Astrocyte (in vitro differentiated cells and primary cell): Measurements from ENCODE around the gene LAMB4. TPM values are rescaled to one million over a fixed set of nuclear protein-coding genes. Genes with fewer than 3 reads are reported as not detected.

Source experiments
- DNase-seq: peaks from one replicate; pipeline ENCODE4 v3.0.0-alpha.2; 2010; ENCODE audit warnings: low read depth
- FAIRE-seq: peaks from 2 replicates; lab custom pipeline; 2011; peaks lifted over from hg19 to GRCh38; lab: Jason Lieb, UNC
- H2AFZ ChIP-seq: 2 replicates; pipeline ENCODE4 v1.6.0; 2012; ENCODE audit warnings: low read depth, low read length, inconsistent platforms
- H3K27ac ChIP-seq: 2 replicates; pipeline ENCODE4 v1.5.1; 2011; ENCODE audit warnings: low read depth, low read length, inconsistent platforms
- H3K27me3 ChIP-seq: 2 replicates; pipeline ENCODE4 v1.6.0; 2011; ENCODE audit warnings: low read length, inconsistent platforms; ENCODE audit not compliant: insufficient read depth
- H3K36me3 ChIP-seq: 2 replicates; pipeline ENCODE4 v1.5.1; 2011; ENCODE audit warnings: low read length, inconsistent platforms; ENCODE audit not compliant: insufficient read depth
- H3K4me1 ChIP-seq: 2 replicates; pipeline ENCODE4 v1.5.1; 2011; ENCODE audit warnings: low read length, inconsistent platforms; ENCODE audit not compliant: insufficient read depth
- H3K4me2 ChIP-seq: 2 replicates; pipeline ENCODE4 v1.6.0; 2012; ENCODE audit warnings: low read length, inconsistent platforms
- H3K4me3 ChIP-seq: 2 replicates; pipeline ENCODE4 v1.5.1; 2011; ENCODE audit warnings: low read depth, mild to moderate bottlenecking, low read length, inconsistent platforms; ENCODE audit not compliant: insufficient read depth
- H3K79me2 ChIP-seq: 2 replicates; pipeline ENCODE4 v1.6.0; 2012; ENCODE audit warnings: mild to moderate bottlenecking, low read length, inconsistent platforms; ENCODE audit not compliant: insufficient read depth
- H3K9ac ChIP-seq: 2 replicates; pipeline ENCODE4 v1.6.0; 2012; ENCODE audit warnings: mild to moderate bottlenecking, low read length, inconsistent platforms
- H3K9me3 ChIP-seq: 2 replicates; pipeline ENCODE4 v1.5.1; 2012; ENCODE audit warnings: low read depth, mild to moderate bottlenecking, low read length, inconsistent platforms; ENCODE audit not compliant: insufficient read depth
- H4K20me1 ChIP-seq: 2 replicates; pipeline ENCODE4 v1.6.0; 2012; ENCODE audit warnings: low read length, inconsistent platforms; ENCODE audit not compliant: insufficient read depth
- H3K27ac Mint-ChIP-seq: one replicate; pipeline ENCODE4 v1.8.0; 2021; ENCODE audit warnings: mild to moderate bottlenecking, mixed read lengths; ENCODE audit not compliant: unreplicated experiment
- H3K27me3 Mint-ChIP-seq: one replicate; pipeline ENCODE4 v1.8.0; 2021; ENCODE audit warnings: low read depth, mixed read lengths; ENCODE audit not compliant: unreplicated experiment
- H3K36me3 Mint-ChIP-seq: one replicate; pipeline ENCODE4 v1.8.0; 2021; ENCODE audit warnings: low read depth, mixed read lengths; ENCODE audit not compliant: unreplicated experiment
- H3K4me1 Mint-ChIP-seq: one replicate; pipeline ENCODE4 v1.8.0; 2021; ENCODE audit warnings: low read depth, mixed read lengths; ENCODE audit not compliant: unreplicated experiment
- H3K4me3 Mint-ChIP-seq: one replicate; pipeline ENCODE4 v1.8.0; 2021; ENCODE audit warnings: mild to moderate bottlenecking, moderate library complexity, mixed read lengths; ENCODE audit not compliant: unreplicated experiment
- H3K9me3 Mint-ChIP-seq: one replicate; pipeline ENCODE4 v1.8.0; 2021; ENCODE audit warnings: mild to moderate bottlenecking, mixed read lengths; ENCODE audit not compliant: unreplicated experiment
- EZH2 ChIP-seq: IDR thresholded peaks from 2 replicates; pipeline ENCODE4 v1.6.1; 2012; ENCODE audit warnings: mild to moderate bottlenecking, low read length, inconsistent platforms; ENCODE audit not compliant: insufficient read depth
- total RNA-seq: library from RNA; stranded (reverse); gene quantifications from 2 replicates; pipeline ENCODE4 v1.2.1, GENCODE V29; 2021
- TF ChIP-seq, protein P1 (sequence below): IDR thresholded peaks from 2 replicates; pipeline ENCODE4 v1.5.1; 2011; ENCODE audit warnings: low read depth, mild to moderate bottlenecking, inconsistent platforms, low read length, moderate library complexity; ENCODE audit not compliant: insufficient read depth

Gene LAMB4
- total RNA-seq, 1 donor from 2014 or later = 0.16 TPM

DNA sequence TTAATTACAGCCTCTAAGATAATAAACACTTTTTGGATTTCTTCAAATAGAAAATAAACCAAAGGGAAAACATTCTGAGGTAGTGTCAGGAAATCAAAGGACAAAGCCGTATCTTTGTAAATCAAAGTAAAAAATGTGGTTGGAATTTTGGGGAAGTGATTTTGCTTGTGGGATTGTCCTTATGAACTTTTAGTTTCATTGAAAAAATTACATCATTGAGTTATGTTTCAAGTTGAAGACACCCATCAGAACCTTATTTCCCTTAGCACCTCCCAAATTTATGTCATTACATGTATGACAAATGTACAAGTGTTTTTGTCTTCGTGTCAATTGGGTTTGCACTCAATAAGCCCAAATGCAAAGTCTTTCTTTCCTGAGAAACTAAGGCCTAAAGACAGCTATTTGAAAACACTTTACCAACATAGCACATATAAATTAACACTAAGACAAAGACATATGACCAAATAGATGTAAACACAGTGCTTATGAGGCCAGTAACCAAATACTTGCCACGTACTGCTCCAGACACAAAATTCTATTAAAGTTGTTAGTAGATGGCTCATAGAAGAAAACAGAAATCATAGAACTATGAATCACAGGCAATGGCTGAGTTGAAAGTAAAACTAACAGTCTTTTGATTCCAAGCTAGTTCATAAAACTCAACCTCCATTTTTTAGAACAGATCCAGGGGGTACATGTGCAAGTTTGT is 26.9 kb upstream of the LAMB4 start:
- H3K9ac ChIP-seq = no peak overlapping the region

DNA sequence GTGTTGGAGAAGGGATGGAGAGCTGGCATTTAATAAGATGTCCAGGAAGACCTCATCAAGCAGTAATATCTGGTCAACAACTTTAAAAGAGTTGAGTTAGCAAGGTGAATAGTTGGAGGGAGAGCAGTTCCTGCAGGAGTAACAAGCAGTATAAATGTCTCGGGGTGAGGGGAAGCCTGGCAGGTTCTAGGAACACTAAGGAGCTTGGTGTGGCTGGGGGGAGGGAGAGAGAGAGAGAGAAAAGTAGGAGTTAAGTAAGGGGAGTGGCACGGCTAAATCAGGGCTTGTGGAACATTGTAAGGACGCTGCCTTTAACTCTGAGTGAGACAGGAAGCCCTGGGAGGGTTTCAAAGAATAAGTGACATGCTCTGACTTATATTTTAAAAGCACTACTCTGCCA is 22.0 kb upstream of the LAMB4 start:
- Histone ChIP-seq H3K79me2 (no peaks in the 10 kb centered on the region), H3K9me3 (no peaks in the 10 kb centered on the region), H3K4me1 (no peaks in the 10 kb centered on the region), H3K36me3 (no peaks in the 10 kb centered on the region), H3K9ac (no peak overlapping the region), H3K4me2 (no peak overlapping the region), H2AFZ (no peak overlapping the region), H3K27ac (no peak overlapping the region), H3K4me3 (no peak overlapping the region), H3K27me3 (no peaks in the 10 kb centered on the region), H4K20me1 (no peaks in the 10 kb centered on the region)
- H3K9me3 Mint-ChIP-seq = no peaks in the 10 kb centered on the region
- no peak overlapping the region for H3K4me3 Mint-ChIP-seq
- H3K27ac Mint-ChIP-seq = no peak overlapping the region
- no peaks in the 10 kb centered on the region for H3K27me3 Mint-ChIP-seq
- peaks cover 9% of the 10 kb centered on the region for H3K4me1 Mint-ChIP-seq
- no peak for DNase-seq
- TF ChIP-seq, protein P1, sequence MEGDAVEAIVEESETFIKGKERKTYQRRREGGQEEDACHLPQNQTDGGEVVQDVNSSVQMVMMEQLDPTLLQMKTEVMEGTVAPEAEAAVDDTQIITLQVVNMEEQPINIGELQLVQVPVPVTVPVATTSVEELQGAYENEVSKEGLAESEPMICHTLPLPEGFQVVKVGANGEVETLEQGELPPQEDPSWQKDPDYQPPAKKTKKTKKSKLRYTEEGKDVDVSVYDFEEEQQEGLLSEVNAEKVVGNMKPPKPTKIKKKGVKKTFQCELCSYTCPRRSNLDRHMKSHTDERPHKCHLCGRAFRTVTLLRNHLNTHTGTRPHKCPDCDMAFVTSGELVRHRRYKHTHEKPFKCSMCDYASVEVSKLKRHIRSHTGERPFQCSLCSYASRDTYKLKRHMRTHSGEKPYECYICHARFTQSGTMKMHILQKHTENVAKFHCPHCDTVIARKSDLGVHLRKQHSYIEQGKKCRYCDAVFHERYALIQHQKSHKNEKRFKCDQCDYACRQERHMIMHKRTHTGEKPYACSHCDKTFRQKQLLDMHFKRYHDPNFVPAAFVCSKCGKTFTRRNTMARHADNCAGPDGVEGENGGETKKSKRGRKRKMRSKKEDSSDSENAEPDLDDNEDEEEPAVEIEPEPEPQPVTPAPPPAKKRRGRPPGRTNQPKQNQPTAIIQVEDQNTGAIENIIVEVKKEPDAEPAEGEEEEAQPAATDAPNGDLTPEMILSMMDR = no peak
- no peak for TF ChIP-seq EZH2
- H3K36me3 Mint-ChIP-seq = no peaks in the 10 kb centered on the region
- FAIRE-seq = no peak

More for the DNA sequence above, 26.9 kb upstream of the LAMB4 start:
- no peaks in the 10 kb centered on the region for H3K9me3 ChIP-seq
- H3K4me2 ChIP-seq = no peak overlapping the region
- DNase-seq (no peak), FAIRE-seq (no peak)
- Mint-ChIP-seq H3K27ac (no peak overlapping the region), H3K9me3 (no peaks in the 10 kb centered on the region), H3K36me3 (no peaks in the 10 kb centered on the region), H3K4me3 (no peak overlapping the region), H3K4me1 (peaks cover 2% of the 10 kb centered on the region), H3K27me3 (no peaks in the 10 kb centered on the region)
- no peaks in the 10 kb centered on the region for H3K27me3 ChIP-seq
- H3K4me1 ChIP-seq = no peaks in the 10 kb centered on the region
- no peak for TF ChIP-seq EZH2
- TF ChIP-seq, protein P1 = no peak
- no peak overlapping the region for H3K4me3 ChIP-seq
- H3K27ac ChIP-seq = no peak overlapping the region
- H3K36me3 ChIP-seq = no peaks in the 10 kb centered on the region
- H4K20me1 ChIP-seq = no peaks in the 10 kb centered on the region
- H2AFZ ChIP-seq = no peak overlapping the region
- no peaks in the 10 kb centered on the region for H3K79me2 ChIP-seq

DNA sequence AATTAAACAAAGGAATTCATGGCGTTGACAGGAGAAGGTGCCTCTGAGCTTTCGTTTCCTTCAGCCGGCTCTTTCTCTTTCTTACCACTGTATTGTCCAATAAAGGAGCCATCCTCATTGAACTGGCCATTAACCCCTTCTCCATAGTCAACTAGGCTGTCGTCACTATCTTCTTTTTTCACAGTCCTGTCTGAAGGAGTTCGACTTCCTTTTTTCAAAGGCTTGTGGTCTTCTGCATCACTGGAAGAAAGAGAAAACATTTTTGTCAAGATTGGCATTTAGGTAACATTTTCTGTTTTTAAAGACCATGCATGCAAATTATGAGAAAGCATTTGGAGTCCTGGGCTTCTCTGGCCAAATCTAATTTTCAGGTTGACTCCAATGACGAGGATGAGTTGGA is 19.7 kb upstream of the LAMB4 start:
- Mint-ChIP-seq H3K36me3 (no peaks in the 10 kb centered on the region), H3K27ac (no peak overlapping the region), H3K27me3 (no peaks in the 10 kb centered on the region), H3K9me3 (no peaks in the 10 kb centered on the region), H3K4me1 (peaks cover 9% of the 10 kb centered on the region), H3K4me3 (no peak overlapping the region)
- Histone ChIP-seq H3K9me3 (no peaks in the 10 kb centered on the region), H3K27me3 (no peaks in the 10 kb centered on the region), H3K4me3 (no peak overlapping the region), H3K36me3 (no peaks in the 10 kb centered on the region), H3K4me1 (no peaks in the 10 kb centered on the region), H3K27ac (no peak overlapping the region), H3K9ac (no peak overlapping the region), H2AFZ (no peak overlapping the region), H3K4me2 (no peak overlapping the region), H4K20me1 (no peaks in the 10 kb centered on the region), H3K79me2 (no peaks in the 10 kb centered on the region)
- FAIRE-seq (no peak), DNase-seq (no peak)
- TF ChIP-seq, protein P1 = no peak
- no peak for TF ChIP-seq EZH2
